ENCODE measurements around the gene RET. TPM values are rescaled to one million over a fixed set of nuclear protein-coding genes. Genes with fewer than 3 reads are reported as not detected.

Gene RET
- total and polyA plus RNA-seq, 2 of the 8 experiments (the other 6 are each of a cell fraction or from before 2014, with no cell fraction given), result 6.7 to 8.4 TPM

GRCh38 chr10:43100366-43100765 lies 23.5 kb downstream of the RET start (continued):
- TF ChIP-seq HDAC2 (IDR thresholded peaks at IDR 0.05; ENCODE audit: borderline replicate concordance in 1 of 2, low read depth in 2 of 2, low read length in 2 of 2) (no peak), KDM1A (IDR thresholded peaks at IDR 0.05; ENCODE audit: borderline replicate concordance, low read length) (no peak), CTCF (IDR thresholded peaks at IDR 0.05; ENCODE audit: control extremely low read depth in 1 of 3, insufficient read depth in 1 of 3, low read depth in 1 of 3, low read length in 3 of 3) (no peak), CHD2 (IDR thresholded peaks at IDR 0.05; ENCODE audit: low read length) (no peak), YY1 (IDR thresholded peaks at IDR 0.05; ENCODE audit: low read depth, low read length) (no peak), ATF2 (IDR thresholded peaks at IDR 0.05; ENCODE audit: low read length) (no peak), USF2 (IDR thresholded peaks at IDR 0.05; ENCODE audit: low read length) (no peak)

Measured in H1 (cell line).